Esophagus muscularis mucosa (tissue), 4 donors: ENCODE results near the gene ATF7IP. TPM values are rescaled to one million over a fixed set of nuclear protein-coding genes. Genes with fewer than 3 reads are reported as not detected.
A peak's percentile ranks its signal among the peaks of the same experiment; 100 is the strongest.

Experiments used
- DNase-seq: peaks from one replicate; pipeline ENCODE4 v3.0.0-alpha.2; 2017; ENCODE audit errors: extremely low spot score
- H3K27ac ChIP-seq, 4 donors: fragments of 200-600 bp; sonication (generic); replicated peaks in 1 of 4; 1 replicate in 3 of 4; 2 replicates in 1 of 4; pipeline ENCODE4 v1.5.1; 2016 to 2019; ENCODE audit warnings: mild to moderate bottlenecking in 1 of 4
- H3K27me3 ChIP-seq, 4 donors: fragments of 200-600 bp; sonication (generic); one replicate each; pipeline versions ENCODE4 v1.5.1 to v1.6.0; 2016 to 2019
- H3K36me3 ChIP-seq, 4 donors: fragments of 200-600 bp; sonication (generic); one replicate each; pipeline ENCODE4 v1.5.1; 2016 to 2019
- H3K4me1 ChIP-seq, 4 donors: fragments of 200-600 bp; sonication (generic); one replicate each; pipeline ENCODE4 v1.5.1; 2016 to 2019
- H3K4me3 ChIP-seq, 4 donors: fragments of 200-600 bp; sonication (generic); 1 replicate in 2 of 4; 2 replicates in 2 of 4; pipeline ENCODE4 v1.5.1; 2016 to 2019; ENCODE audit warnings: mild to moderate bottlenecking in 4 of 4, moderate library complexity in 1 of 4
- H3K9me3 ChIP-seq, 4 donors: fragments of 200-600 bp; sonication (generic); 1 replicate in 3 of 4; 2 replicates in 1 of 4; pipeline ENCODE4 v1.5.1; 2016 to 2019
- EP300 ChIP-seq: sonication (generic); formaldehyde crosslinking; IDR thresholded peaks from one replicate; pipeline ENCODE4 v1.6.1; 2017; ENCODE audit warnings: antibody characterized with exemption
- POLR2A ChIP-seq: fragments of 450-650 bp; IDR thresholded peaks from one replicate; pipeline ENCODE4 v1.6.1; 2017; ENCODE audit warnings: antibody characterized with exemption, moderate library complexity, mild to moderate bottlenecking, low read depth
- POLR2AphosphoS5 ChIP-seq, 2 donors: sonication (generic); formaldehyde crosslinking; IDR thresholded peaks; one replicate each; pipeline ENCODE4 v1.6.1; 2017; ENCODE audit warnings: antibody characterized with exemption in 2 of 2
- whole genome bisulfite sequencing: methylation state at CpG from one replicate; pipeline ENCODE4 v1.1.5; 2018; 5-methylcytosine and 5-hydroxymethylcytosine counted together
- intact Hi-C: fragments of 100-400 bp; cut with DNase I; formaldehyde crosslinking; loops from one replicate; pipeline ENCODE4 v1.15.1; 2023
- total RNA-seq, 4 donors: library from RNA; depleted of rRNA; stranded (reverse); fragments of >200 nt; gene quantifications; one replicate each; pipeline versions ENCODE4 v1.1.0 to v1.2.1, GENCODE V29; 2016
- TF ChIP-seq, protein P1 (sequence below), 3 experiments: fragments of 200-600 bp in 2 of 3; fragments of 450-650 bp in 1 of 3; sonication (generic) in 2 of 3; IDR thresholded peaks; one replicate each; pipeline ENCODE4 v1.5.1; 2017 to 2019; ENCODE audit warnings: antibody characterized with exemption in 3 of 3, mild to moderate bottlenecking in 2 of 3, moderate library complexity in 1 of 3

The ATF7IP gene
- total RNA-seq, 4 donors from 2014 or later = 26.8 to 43.2 (median 32.8) TPM

- peaks cover 6 to 27% (median 23%) of the 10 kb centered on the region in 4 donors for H3K4me1 ChIP-seq
- no peak for DNase-seq
- H3K4me3 ChIP-seq = no peak overlapping the region
- H3K9me3 ChIP-seq = peaks cover 7 to 22% (median 12%) of the 10 kb centered on the region in 4 donors
- H3K36me3 ChIP-seq = peaks cover 0 to 5% (median 2%) of the 10 kb centered on the region in 4 donors
- no peak for TF ChIP-seq POLR2AphosphoS5 (IDR thresholded peaks at IDR 0.05)
- TF ChIP-seq, protein P1, sequence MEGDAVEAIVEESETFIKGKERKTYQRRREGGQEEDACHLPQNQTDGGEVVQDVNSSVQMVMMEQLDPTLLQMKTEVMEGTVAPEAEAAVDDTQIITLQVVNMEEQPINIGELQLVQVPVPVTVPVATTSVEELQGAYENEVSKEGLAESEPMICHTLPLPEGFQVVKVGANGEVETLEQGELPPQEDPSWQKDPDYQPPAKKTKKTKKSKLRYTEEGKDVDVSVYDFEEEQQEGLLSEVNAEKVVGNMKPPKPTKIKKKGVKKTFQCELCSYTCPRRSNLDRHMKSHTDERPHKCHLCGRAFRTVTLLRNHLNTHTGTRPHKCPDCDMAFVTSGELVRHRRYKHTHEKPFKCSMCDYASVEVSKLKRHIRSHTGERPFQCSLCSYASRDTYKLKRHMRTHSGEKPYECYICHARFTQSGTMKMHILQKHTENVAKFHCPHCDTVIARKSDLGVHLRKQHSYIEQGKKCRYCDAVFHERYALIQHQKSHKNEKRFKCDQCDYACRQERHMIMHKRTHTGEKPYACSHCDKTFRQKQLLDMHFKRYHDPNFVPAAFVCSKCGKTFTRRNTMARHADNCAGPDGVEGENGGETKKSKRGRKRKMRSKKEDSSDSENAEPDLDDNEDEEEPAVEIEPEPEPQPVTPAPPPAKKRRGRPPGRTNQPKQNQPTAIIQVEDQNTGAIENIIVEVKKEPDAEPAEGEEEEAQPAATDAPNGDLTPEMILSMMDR (IDR thresholded peaks at IDR 0.05) = no peak
- no peak for TF ChIP-seq POLR2A
- TF ChIP-seq EP300 = no peak
- H3K27ac ChIP-seq = no peak overlapping the region
- no peaks in the 10 kb centered on the region for H3K27me3 ChIP-seq
- intact Hi-C loops = no loop called here
Observed at GRCh38 chr12:14379508-14379907, 14.0 kb downstream of the ATF7IP start.

DNA sequence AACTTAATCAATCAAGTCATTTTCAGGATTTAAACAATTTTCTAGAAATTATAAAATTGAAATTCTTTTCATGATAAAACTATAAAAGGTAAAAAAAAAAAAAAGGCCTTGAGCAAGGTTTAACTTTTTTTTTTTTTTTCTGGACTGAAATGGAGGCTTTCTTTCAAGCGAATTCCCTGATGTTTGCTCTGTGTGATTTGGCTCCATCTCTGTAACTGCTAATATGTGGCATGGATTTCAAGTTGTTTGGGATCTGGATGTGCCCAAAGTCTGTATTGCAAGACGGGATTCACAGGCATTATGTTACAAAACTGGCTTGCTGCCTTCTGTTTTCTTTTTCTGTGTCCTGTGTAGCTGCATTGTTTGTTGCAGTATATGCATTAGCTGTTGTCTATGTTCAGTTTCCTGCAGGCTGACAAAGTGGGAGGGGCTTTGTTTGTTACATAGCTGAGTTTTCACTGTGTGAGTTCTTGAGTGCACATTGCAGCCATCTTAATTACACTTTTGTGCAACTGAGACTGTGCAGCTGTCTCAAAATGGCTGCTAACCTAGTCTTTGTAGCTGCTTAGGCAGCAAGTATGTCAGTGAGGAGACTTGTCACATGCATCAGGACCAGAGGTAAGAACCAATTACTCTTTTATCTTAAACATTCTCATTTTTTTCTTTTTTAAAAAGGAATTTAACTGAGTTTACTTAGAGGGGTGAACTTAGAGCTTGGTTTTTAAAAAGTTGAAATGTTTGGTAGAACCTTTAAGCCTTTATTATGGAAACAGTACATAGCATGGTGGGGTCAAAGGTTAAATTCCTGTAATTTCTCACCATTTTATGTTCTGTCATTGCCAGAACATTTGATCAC is 19.5 kb downstream of the ATF7IP start:
- Histone ChIP-seq H3K27ac (peak overlapping the region; percentile 52 to 67 (median 65)), H3K4me3 (peak overlapping the region; percentile 24 to 36 (median 30)), H3K4me1 (peaks cover 6 to 44% (median 38%) of the 10 kb centered on the region in 4 donors), H3K9me3 (peaks cover 0 to 9% (median 3%) of the 10 kb centered on the region in 4 donors), H3K27me3 (no peaks in the 10 kb centered on the region), H3K36me3 (peaks cover 0 to 4% (median 0%) of the 10 kb centered on the region in 4 donors)
- intact Hi-C loops = no loop called here
- WGBS = 3% methylated on average over 2 of the region's 2 CpGs
- no peak for DNase-seq
- peak; percentile 44 to 48 for TF ChIP-seq POLR2AphosphoS5 (IDR thresholded peaks at IDR 0.05)
- TF ChIP-seq POLR2A = no peak
- no peak for TF ChIP-seq EP300
- TF ChIP-seq, protein P1 (IDR thresholded peaks at IDR 0.05) = peak in 1 of 3 experiments; percentile 4

GRCh38 chr12:14387219-14387871 is 21.9 kb downstream of the ATF7IP start:
- H3K36me3 ChIP-seq = peaks cover 0 to 4% (median 0%) of the 10 kb centered on the region in 4 donors
- no peaks in the 10 kb centered on the region for H3K9me3 ChIP-seq
- 87% methylated on average over 3 of the region's 3 CpGs for WGBS
- H3K4me3 ChIP-seq = no peak overlapping the region
- intact Hi-C loops = no loop called here
- TF ChIP-seq EP300 (no peak), POLR2A (no peak), POLR2AphosphoS5 (IDR thresholded peaks at IDR 0.05) (no peak)
- TF ChIP-seq, protein P1 (IDR thresholded peaks at IDR 0.05) = no peak
- no peak for DNase-seq
- H3K4me1 ChIP-seq = peaks cover 16 to 67% (median 55%) of the 10 kb centered on the region in 4 donors
- H3K27me3 ChIP-seq = no peaks in the 10 kb centered on the region
- peak overlapping the region in 1 of 4 donors; percentile 6 for H3K27ac ChIP-seq

DNA sequence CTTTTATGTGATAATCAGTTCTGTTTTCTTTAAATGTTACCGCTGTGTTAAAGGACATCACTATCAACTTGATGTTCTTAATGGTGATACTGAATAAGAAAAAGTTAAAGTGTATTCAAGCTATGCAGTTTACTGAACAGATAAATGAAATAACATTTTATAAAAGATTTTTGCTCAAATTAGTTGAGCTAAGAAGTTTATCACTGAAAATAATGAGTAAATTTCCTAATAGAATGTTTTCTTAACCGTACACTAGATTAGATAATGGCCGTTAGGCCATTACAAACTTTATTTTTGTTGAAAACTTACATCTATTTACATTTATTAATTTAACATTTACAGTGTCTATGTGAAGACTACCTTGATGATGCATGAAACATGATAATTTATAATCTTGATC is 25.0 kb downstream of the ATF7IP start:
- Histone ChIP-seq H3K36me3 (peaks cover 0 to 4% (median 0%) of the 10 kb centered on the region in 4 donors), H3K4me3 (no peak overlapping the region), H3K27ac (peak overlapping the region; percentile 23 to 57 (median 48)), H3K9me3 (no peaks in the 10 kb centered on the region), H3K27me3 (no peaks in the 10 kb centered on the region), H3K4me1 (peaks cover 34 to 68% (median 53%) of the 10 kb centered on the region in 4 donors)
- TF ChIP-seq POLR2A = no peak
- TF ChIP-seq EP300 = no peak
- TF ChIP-seq, protein P1 (IDR thresholded peaks at IDR 0.05) = no peak
- TF ChIP-seq POLR2AphosphoS5 (IDR thresholded peaks at IDR 0.05) = no peak
- no peak for DNase-seq
- intact Hi-C loops = no loop called here
- 89% methylated on average over 3 of the region's 3 CpGs for WGBS
